ENCODE results near the gene ZNF581.

The ZNF581 gene

GRCh38 chr19:55668603-55669348 is 25.3 kb downstream of the ZNF581 start:
- DNase-seq: no peak

DNA sequence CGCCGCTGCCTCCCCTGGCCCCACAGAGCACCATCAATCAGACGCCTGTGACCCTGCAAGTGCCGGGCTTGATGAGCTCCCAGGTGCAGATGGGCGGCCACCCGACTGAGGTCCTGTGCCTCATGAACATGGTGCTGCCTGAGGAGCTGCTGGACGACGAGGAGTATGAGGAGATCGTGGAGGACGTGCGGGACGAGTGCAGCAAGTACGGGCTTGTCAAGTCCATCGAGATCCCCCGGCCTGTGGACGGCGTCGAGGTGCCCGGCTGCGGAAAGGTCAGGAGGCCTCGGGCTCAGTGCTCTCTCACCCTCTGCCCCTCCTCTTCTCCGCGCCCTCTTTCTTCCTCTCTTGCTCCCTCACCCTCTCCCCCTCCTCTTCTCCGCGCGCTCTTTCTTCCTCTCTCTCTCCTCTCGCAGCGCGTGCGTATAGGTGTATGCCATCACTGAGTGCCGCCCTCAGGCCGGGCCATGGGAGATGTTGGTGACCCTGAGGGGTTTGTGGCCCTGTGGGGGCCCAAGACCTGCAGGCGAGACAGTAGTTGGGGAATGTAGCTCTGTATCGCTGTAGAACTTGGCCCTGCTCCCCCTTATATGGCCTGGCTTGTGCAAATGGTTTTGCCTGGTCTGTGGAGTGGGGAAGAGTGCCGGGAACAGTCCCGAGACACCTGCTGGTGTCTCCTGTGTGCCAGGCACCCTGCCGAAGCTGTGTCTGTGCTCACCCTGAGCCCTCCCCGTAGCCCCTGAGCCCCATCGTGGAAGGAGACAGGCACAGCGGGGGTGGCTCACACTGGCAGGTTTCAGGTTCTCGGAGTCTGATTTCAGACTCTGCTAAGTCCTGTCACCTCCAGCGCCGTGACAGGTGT is 26.2 kb downstream of the ZNF581 start:
- DNase-seq: no peak

DNA sequence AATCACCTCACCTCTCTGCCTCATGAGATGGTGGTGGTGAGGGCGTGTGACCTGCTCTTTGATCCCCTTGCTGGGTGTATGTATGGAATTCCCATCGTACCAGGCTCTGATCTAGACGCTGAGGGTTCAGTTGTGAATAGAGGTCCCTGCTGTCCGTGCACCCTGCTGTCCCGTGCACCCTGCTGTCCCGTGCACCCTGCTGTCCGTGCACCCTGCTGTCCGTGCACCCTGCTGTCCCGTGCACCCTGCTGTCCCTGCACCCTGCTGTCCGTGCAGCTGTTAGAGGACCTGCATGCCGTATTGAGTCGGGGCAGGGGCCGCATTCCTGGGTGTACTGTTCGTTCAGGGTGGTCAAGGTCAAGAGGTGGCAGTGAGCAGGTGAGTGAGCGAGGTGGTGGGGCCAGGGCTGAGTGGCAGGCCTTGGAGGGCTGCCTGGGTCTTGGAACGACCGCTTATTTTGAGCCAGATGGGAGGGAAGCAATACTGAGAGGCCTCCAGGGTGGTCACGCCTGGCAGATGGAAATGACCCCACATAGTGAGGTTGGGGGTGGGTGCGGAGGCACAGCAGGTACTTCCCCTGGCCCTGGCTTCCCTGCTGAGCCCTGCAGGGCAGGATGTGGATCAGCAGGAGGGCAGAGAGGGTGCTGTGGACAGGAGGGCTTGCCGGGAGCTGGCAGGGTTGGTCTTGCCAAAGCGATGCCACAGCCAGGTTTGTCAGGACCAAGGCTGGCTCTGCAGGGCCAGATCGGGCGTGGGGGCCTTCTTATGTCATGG is 27.0 kb downstream of the ZNF581 start:
- no peak for DNase-seq

- no peak for DNase-seq
Observed at GRCh38 chr19:55671054-55671378, 27.6 kb downstream of the ZNF581 start.

- no peak for DNase-seq
Observed at GRCh38 chr19:55672418-55672817, 29.0 kb downstream of the ZNF581 start.

- DNase-seq: no peak
Observed at GRCh38 chr19:55673465-55673864, 30.0 kb downstream of the ZNF581 start.

DNA sequence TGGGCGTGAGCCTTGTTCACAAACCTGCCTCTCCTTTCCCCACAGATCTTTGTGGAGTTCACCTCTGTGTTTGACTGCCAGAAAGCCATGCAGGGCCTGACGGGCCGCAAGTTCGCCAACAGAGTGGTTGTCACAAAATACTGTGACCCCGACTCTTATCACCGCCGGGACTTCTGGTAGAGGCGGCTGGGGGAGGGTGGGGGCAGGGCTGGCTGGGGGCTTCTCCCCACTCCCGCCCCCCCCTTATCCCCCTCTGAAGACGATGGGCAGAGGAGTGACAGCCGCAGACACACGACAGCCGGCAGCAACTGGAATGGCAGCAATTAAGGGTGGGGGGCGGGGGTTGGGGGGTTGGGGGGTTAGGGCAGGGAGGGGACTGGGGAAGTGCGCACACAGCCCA is 30.4 kb downstream of the ZNF581 start:
- no peak for DNase-seq

GRCh38 chr19:55674459-55674840 is 31.0 kb downstream of the ZNF581 start:
- no peak for DNase-seq

DNA sequence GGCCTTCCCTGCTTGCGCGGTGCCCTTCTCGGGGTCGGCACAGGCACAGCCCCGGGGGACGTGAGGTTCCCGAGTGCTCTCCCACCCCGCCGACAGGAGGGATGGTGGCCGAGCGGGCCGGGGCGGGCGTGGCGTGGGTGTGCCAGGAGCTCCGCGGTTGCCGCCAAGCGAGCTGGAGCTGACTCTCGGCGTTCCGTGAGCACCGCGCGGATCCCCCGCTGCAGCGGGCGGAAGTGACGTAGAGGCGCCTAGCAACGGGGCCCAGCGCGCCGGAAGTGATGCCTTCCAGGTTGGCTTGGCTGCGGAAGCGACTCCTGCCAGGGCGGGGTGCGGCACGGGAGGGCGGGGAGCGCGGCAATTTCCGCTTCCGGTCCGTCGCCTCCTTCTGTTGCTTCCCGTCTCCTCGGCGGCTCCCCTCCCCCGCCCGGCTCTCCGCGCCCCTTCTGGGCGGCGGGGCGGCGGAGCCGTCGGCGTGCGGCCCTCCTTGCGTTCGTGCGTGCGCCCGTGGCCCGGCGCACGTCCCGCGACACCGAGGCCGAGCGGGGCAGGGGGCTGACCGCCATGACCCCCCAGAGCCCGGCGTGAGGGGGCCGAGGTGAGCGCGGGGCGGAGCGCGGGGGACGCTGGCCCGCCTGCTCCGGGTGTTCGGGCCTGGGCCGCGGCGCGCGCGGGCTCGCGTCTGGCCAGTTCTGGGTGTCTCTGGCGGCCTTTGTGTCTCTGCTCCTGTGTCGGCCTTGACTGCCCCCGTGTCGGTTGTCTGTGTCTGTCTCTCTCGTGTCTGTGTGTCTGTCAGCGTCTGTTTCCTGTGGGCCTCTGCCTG is 31.6 kb downstream of the ZNF581 start, which contains the start of gene EPN1:
EPN1 (plus strand) TSS at position 386 of the 820 bp plus-strand sequence. CDS start 3,402 bp downstream, outside the sequence.
- DNase-seq: peak; percentile 98

GRCh38 chr19:55675661-55676354 is 32.4 kb downstream of the ZNF581 start:
- DNase-seq: no peak

DNA sequence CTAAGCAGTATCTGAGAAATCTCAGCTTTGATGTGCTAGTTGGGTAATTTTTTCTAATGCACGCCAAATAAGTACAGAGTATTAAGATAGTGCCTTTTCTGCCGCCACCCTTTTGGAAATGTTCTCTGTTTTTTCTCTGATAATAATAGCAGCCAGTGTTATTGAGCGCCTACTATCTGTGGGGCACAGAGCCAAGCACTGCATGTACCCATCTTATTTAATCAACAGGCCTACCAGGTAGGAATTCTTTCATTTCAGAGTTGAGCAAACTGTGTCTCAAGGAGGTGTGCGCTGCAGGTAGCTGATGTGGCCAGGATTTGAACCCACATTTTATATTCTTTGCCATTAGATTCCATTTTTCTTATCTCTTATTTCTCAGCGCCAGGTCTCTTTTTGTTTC is 32.9 kb downstream of the ZNF581 start:
- DNase-seq: no peak

- DNase-seq: no peak
Observed at GRCh38 chr19:55676889-55677505, 33.5 kb downstream of the ZNF581 start.

GRCh38 chr19:55677572-55678028 is 34.2 kb downstream of the ZNF581 start:
- DNase-seq: no peak

DNA sequence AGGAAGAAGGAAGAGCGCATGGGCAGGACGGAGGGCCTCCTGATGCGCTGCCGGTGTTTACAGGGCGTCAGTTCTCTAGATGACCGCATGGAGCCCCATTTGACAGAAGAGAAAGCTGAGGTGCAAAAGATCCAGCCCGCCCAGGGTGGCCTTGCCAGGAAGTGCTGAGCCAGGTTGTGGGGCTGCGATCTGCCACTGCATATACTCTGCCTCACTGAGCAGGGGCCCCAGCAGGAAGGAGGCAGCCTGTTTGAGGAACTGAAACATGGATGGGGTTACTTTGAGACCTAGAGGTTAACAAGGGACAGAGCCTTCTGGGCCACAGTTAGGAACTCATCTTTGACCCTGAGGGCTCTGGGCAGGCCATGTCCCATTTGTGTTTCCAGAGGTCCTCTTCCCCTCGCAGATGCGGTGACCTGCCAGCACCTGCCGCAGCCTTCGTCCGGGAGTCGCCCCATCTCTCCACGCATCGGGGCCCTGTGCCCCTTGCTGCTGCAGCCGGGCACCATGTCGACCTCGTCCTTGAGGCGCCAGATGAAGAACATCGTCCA is 34.7 kb downstream of the ZNF581 start:
- peak; percentile 81 for DNase-seq

DNA sequence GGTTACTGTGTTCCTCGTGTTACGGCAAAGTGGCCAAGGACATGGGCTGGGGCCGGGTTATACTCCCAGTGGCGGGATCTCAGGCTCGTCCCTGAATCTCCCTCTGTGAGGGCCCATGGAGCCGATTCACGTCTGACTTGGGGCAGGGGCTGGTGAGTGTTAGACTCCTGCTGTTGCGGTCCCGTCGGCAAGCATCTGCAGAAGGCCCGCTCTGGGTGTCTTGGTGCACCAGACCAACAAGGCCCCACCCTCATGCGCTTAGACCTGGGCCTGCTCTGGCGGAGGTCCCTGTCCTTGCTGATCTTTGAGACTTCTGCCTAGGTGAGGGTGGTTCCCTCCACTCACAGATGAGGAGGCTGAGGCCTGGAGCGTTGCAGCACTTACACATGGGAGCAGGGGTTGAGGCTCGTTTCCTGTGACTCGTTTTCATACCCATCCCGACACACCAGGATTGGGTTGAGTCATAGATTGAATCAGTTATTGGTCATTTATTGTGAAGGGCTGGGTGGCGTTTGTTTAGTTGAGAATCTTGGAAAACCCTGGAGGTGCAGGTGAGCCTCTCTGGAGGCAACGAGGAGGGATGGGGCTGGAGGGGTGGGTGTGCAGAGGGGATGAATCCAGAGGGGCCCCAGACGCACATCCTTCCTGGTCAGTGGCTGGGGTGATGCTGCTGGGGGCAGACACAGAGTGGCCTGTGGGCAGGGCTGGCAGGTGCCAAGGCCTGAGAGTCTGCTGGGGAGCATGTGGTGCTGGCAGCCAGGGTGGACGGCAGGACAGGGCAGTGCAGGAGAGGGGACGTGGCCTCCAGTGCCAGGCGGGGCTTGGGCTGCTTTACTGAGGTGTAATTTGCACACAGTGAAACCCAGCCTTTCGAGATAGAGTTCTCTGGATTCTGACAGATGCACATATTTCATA is 36.2 kb downstream of the ZNF581 start:
- DNase-seq: no peak

DNA sequence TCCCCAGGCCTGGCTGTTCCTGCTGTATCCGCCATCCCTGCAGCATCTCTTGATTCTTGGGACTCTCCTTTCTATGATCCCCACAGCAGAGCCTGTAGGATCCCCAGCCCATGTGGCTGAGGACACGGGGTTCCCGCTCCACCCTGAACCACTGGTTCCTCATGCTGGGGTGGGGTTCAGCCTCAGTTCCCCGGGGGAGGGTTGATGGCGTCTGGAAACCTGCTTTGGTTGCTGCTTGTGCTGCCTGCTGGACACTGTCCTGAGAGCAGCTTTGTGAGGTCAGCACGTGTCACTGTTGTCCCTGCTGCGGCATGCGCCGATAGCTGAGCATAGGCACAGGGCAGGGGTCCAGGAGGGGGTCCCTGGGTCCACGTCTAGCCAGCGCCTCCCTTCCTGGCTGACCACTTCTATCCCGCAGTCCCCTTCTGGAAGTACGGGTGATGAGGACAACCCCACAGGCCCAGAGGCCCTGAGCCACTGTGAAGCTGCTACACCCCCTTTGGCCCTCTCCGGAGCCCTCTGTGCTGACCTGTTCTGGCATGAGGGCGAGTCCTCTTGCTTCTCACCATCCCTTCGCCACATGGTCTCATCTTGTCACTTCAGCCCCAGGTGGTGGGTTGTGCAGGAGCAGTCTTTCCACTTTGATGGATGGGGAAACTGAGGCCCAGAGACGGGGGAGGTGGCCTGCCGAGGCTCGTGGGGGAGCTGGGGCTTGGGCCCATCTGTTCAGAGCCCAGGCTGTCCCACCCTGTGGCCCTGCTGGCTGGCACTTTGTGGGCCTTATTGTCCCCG is 37.1 kb downstream of the ZNF581 start:
- no peak for DNase-seq

DNA sequence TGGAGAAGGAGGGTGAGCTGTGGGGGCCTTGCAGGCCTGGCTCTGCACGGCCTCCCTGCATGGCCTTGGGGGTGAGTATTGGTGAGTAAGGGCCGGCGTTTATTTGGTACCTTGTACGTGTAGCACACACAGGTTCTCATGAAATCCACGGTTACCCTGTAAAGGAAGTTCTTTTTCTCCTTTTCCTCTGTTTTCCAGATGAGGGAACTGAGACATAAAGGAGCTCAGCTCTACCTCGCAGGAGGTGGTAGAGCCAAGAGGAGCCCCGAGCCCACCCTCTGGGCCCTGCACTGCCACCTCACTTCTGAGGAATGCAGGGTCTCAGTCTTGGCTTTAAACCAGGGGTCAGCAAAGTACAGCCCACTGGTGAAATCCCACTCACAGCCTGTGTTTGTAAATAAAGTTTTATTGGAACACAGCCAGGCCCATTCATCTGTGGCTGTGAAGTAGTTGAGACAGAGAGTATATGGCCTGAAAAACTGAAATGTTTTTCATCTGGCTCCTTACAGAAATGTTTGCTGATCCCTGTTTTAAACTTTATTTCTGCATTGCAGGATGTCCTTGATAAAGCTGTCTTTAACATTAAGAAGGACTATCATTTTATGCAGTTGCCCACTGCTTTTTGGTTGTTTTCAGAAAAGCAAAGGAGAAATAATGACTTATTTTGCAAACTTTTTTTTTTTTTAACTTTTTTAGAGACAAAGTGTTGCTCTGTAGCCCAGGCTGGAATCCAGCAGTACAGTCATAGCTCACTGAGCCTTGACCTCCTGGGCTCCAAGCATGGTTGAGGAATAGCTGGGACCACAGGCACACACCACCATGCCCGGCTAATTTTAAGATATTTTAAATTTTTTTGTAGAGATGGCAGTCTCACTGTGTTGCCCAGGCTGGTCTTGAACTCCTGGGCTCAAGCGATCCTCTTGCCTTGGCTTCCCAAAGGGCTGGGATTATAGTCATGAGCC is 38.0 kb downstream of the ZNF581 start:
- DNase-seq: no peak
